ENCODE data around the gene NXNL2. TPM values are rescaled to one million over a fixed set of nuclear protein-coding genes. Genes with fewer than 3 reads are reported as not detected.

The NXNL2 gene
- total RNA-seq, 1 donor from 2014 or later: 0.32 TPM

DNA sequence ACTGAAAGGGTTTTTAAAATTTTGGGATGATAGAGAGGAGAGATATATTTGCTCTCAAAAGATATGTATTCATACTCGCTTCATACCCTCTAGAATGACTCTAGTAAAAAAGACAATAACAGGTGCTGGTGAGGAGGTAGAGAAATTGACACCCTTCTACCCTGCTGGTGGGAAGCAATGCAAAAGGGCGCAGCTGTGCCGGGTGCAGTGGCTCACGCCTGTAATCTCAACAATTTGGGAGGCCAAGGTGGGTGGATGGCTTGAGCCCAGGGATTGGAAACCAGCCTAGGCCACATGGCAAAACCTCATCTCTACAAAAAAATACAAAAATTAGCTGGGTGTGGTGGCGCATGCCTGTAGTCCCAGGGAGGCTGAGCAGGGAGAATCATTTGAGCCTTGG, 33.9 kb upstream of the NXNL2 start:
- H3K36me3 Mint-ChIP-seq (ENCODE audit: unreplicated experiment): no peaks in the 10 kb centered on the region
- H3K27ac Mint-ChIP-seq (ENCODE audit: unreplicated experiment): no peak overlapping the region
- no peaks in the 10 kb centered on the region for H3K9me3 Mint-ChIP-seq (ENCODE audit: unreplicated experiment)
- TF ChIP-seq, protein P1, sequence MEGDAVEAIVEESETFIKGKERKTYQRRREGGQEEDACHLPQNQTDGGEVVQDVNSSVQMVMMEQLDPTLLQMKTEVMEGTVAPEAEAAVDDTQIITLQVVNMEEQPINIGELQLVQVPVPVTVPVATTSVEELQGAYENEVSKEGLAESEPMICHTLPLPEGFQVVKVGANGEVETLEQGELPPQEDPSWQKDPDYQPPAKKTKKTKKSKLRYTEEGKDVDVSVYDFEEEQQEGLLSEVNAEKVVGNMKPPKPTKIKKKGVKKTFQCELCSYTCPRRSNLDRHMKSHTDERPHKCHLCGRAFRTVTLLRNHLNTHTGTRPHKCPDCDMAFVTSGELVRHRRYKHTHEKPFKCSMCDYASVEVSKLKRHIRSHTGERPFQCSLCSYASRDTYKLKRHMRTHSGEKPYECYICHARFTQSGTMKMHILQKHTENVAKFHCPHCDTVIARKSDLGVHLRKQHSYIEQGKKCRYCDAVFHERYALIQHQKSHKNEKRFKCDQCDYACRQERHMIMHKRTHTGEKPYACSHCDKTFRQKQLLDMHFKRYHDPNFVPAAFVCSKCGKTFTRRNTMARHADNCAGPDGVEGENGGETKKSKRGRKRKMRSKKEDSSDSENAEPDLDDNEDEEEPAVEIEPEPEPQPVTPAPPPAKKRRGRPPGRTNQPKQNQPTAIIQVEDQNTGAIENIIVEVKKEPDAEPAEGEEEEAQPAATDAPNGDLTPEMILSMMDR (IDR thresholded peaks at IDR 0.05): no peak
- no peak for DNase-seq (ENCODE audit: extremely low spot score, unreplicated experiment)
- H3K4me1 Mint-ChIP-seq (ENCODE audit: unreplicated experiment): no peaks in the 10 kb centered on the region
- no peak overlapping the region for H3K4me3 Mint-ChIP-seq (ENCODE audit: unreplicated experiment)
- H3K27me3 Mint-ChIP-seq (ENCODE audit: unreplicated experiment): no peaks in the 10 kb centered on the region

DNA sequence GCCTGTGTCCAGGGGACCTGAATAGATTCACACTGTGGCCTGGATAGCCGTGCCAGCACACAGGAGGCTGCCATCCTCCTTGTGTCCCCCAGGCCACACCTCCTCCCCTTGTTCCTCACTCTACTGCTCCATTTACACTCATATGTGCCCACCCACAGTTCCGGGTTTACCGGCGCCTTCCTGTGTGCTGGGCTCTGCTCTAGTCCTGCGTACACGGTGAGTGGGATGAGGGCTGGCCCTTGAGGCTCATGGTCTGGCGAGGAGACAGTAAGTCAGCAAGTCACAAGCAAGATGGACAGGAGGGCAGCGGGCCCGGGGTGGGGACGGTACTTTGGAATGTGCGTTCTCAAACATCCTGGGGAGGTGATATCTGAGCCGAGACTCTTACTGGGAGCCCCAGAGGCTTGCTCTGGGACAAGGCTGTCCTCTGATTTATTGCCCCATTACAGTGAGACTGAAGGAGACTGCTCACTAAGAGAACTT, 32.4 kb upstream of the NXNL2 start:
- TF ChIP-seq, protein P1 (IDR thresholded peaks at IDR 0.05): no peak
- Mint-ChIP-seq H3K4me1 (ENCODE audit: unreplicated experiment) (no peaks in the 10 kb centered on the region), H3K27me3 (ENCODE audit: unreplicated experiment) (no peaks in the 10 kb centered on the region), H3K9me3 (ENCODE audit: unreplicated experiment) (no peaks in the 10 kb centered on the region), H3K27ac (ENCODE audit: unreplicated experiment) (no peak overlapping the region), H3K36me3 (ENCODE audit: unreplicated experiment) (no peaks in the 10 kb centered on the region), H3K4me3 (ENCODE audit: unreplicated experiment) (no peak overlapping the region)
- no peak for DNase-seq (ENCODE audit: extremely low spot score, unreplicated experiment)

DNA sequence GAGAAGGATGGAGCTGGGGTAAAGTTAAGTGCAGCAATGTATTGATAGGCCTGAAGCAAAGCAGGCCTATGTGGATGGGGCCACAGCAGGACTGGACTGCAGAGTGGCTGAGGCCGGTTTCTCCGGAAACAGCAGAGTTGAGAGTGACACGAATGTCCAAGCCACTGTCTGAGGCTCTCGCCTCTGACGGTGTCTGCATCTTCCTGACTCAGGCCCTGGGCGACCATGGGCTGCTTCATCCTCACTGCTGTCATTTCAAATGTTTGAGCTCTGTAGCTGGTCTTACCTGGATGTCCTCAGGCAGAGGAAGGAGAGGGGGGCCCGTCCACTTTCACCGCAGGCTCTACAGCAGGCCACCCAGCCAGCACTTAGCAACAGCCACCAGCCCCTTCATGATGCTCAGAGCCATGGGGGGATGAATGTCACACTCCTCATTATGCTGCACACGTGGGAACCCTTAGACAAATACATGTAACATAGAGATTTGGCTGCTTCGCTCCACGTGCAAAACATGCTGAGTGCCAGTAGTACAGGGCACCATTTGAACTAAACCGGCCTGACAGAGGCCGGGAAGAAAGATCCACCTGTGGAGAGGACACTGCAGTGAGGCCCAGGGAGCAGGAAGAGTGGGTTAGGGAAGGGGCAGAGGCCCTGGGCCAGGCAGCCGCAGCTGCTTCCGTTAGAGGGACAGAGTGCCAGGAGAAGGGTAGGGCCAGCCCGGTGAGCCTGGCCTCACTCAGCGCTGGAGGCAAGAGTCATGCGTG, 31.7 kb upstream of the NXNL2 start:
- no peak for DNase-seq (ENCODE audit: extremely low spot score, unreplicated experiment)
- TF ChIP-seq, protein P1 (IDR thresholded peaks at IDR 0.05): no peak
- Mint-ChIP-seq H3K9me3 (ENCODE audit: unreplicated experiment) (no peaks in the 10 kb centered on the region), H3K4me1 (ENCODE audit: unreplicated experiment) (no peaks in the 10 kb centered on the region), H3K27ac (ENCODE audit: unreplicated experiment) (no peak overlapping the region), H3K4me3 (ENCODE audit: unreplicated experiment) (no peak overlapping the region), H3K27me3 (ENCODE audit: unreplicated experiment) (no peaks in the 10 kb centered on the region), H3K36me3 (ENCODE audit: unreplicated experiment) (no peaks in the 10 kb centered on the region)

DNA sequence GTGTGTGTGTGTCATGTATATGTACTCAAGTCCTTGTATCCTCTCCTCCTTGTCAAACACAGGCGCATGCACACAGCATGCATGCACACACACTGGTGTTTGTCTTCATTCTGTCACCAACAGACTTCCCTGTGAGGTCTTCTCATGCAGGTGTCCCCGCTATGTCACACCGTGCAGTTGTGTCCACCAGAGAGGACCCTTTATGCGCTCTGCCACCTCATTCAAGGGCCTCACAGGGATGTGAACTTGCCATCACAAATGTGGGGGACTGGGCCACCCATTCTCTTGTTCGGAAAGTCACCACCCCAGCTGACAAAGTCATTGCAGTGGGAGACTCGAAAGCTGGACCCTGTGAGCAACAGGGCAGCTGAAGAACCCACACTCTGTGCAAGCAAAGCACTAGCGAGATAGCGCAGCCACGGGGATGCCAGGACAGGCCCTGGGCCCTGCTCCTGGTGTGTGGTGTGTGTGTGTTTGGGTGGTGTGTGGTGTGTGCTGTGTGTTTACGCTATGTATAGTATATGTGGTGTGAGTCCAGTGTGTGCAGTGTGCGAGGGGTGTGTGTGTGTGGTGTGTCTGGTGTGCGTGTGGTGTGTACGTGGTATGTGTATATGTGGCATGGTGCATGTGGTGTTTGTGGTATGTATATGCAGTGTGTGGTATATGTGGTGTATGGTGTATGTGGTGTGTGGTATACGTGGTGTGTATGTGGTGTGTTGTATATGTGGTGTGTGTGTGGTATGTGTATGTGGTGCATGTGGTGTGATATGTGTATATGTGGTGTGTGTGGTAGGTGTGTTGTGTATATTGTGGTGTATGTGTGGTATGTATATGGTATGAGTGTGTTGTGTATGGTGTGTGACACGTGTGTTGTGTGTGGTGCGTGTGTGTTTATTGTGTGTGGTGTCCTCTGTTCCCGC, 30.9 kb upstream of the NXNL2 start:
- TF ChIP-seq, protein P1 (IDR thresholded peaks at IDR 0.05): no peak
- H3K27ac Mint-ChIP-seq (ENCODE audit: unreplicated experiment): no peak overlapping the region
- H3K4me3 Mint-ChIP-seq (ENCODE audit: unreplicated experiment): no peak overlapping the region
- DNase-seq (ENCODE audit: extremely low spot score, unreplicated experiment): no peak
- no peaks in the 10 kb centered on the region for H3K27me3 Mint-ChIP-seq (ENCODE audit: unreplicated experiment)
- no peaks in the 10 kb centered on the region for H3K4me1 Mint-ChIP-seq (ENCODE audit: unreplicated experiment)
- H3K9me3 Mint-ChIP-seq (ENCODE audit: unreplicated experiment): peaks cover 4% of the 10 kb centered on the region
- peaks cover 2% of the 10 kb centered on the region for H3K36me3 Mint-ChIP-seq (ENCODE audit: unreplicated experiment)

DNA sequence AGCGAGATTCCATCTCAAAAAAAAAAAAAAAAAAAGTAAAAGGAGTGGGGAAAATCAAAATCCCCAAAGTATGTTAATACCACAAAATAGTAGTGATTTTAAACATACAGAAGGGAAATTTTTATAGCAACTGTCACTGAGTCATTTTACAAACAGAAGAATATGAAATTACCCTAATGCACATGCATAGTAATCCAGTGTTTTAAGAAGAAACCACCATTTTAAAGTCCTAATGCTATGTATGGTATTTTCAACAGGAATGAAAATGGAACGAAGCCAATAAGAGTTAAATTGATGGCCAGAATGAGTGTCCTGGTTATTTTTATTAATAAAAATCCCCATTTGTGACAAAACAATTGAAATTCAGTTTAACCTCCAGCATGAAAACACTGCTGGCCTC, 26.7 kb upstream of the NXNL2 start:
- Mint-ChIP-seq H3K27me3 (ENCODE audit: unreplicated experiment) (no peaks in the 10 kb centered on the region), H3K27ac (ENCODE audit: unreplicated experiment) (no peak overlapping the region), H3K4me1 (ENCODE audit: unreplicated experiment) (no peaks in the 10 kb centered on the region), H3K36me3 (ENCODE audit: unreplicated experiment) (peaks cover 2% of the 10 kb centered on the region), H3K9me3 (ENCODE audit: unreplicated experiment) (peaks cover 4% of the 10 kb centered on the region), H3K4me3 (ENCODE audit: unreplicated experiment) (no peak overlapping the region)
- TF ChIP-seq, protein P1 (IDR thresholded peaks at IDR 0.05): no peak
- DNase-seq (ENCODE audit: extremely low spot score, unreplicated experiment): no peak
